ENCODE measurements around the gene RFWD3. TPM values are rescaled to one million over a fixed set of nuclear protein-coding genes. Genes with fewer than 3 reads are reported as not detected.

Gene RFWD3
- total RNA-seq, 2 donors from 2014 or later, result 2.9 to 9.7 TPM

DNA sequence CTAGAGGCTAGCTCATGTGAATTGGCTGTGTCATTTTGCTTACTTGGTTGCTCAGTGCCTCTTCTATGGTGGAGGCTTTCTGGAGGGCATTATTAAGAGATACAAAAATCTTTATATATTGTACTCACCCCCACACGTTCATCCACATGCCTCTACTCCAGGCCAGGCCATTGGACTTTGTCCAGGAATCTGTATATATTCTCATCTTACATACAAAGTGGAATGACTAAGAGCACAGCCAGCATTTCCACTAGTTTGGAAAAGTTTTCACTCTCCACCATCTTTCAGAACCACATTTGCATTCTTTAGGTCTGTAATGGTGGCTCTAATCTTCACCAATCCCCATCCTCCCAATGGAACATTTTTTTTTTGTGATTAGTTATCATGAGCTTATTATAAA lies 55.0 kb downstream of the RFWD3 start:
- H3K4me1 ChIP-seq, result no peaks in the 10 kb centered on the region
- TF ChIP-seq, protein P1, sequence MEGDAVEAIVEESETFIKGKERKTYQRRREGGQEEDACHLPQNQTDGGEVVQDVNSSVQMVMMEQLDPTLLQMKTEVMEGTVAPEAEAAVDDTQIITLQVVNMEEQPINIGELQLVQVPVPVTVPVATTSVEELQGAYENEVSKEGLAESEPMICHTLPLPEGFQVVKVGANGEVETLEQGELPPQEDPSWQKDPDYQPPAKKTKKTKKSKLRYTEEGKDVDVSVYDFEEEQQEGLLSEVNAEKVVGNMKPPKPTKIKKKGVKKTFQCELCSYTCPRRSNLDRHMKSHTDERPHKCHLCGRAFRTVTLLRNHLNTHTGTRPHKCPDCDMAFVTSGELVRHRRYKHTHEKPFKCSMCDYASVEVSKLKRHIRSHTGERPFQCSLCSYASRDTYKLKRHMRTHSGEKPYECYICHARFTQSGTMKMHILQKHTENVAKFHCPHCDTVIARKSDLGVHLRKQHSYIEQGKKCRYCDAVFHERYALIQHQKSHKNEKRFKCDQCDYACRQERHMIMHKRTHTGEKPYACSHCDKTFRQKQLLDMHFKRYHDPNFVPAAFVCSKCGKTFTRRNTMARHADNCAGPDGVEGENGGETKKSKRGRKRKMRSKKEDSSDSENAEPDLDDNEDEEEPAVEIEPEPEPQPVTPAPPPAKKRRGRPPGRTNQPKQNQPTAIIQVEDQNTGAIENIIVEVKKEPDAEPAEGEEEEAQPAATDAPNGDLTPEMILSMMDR (IDR thresholded peaks at IDR 0.05), result no peak
- no peak for DNase-seq (ENCODE audit: low spot score)
- H3K4me3 ChIP-seq, result no peak overlapping the region
- no peak overlapping the region for H3K27ac ChIP-seq
- no peaks in the 10 kb centered on the region for H3K27me3 ChIP-seq
- no peaks in the 10 kb centered on the region for H3K36me3 ChIP-seq
- H3K9me3 ChIP-seq, result no peaks in the 10 kb centered on the region

DNA sequence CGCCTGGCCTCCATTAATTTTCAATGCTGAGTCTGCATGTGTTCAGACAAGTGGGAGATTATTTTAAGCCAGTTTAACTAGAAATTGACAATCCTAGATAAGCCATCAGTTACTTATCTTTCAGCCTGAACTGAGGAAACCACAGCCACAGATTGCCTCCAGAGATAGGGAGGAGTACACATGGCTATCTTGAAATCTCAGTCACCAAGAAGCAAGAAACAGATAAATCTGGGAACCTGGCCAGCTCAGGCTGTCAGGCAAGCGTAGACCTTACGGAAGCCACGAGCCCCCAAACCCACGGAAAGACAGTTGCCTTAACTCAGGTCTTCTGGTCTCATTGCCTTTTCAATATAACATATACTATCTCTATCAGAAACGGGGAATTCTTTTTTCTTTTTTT lies 57.7 kb downstream of the RFWD3 start:
- Histone ChIP-seq H3K36me3 (no peaks in the 10 kb centered on the region), H3K9me3 (no peaks in the 10 kb centered on the region), H3K27ac (no peak overlapping the region), H3K27me3 (no peaks in the 10 kb centered on the region), H3K4me3 (no peak overlapping the region), H3K4me1 (peaks cover 0 to 21% of the 10 kb centered on the region in 2 donors)
- DNase-seq (ENCODE audit: low spot score), result no peak
- TF ChIP-seq, protein P1 (IDR thresholded peaks at IDR 0.05), result no peak

DNA sequence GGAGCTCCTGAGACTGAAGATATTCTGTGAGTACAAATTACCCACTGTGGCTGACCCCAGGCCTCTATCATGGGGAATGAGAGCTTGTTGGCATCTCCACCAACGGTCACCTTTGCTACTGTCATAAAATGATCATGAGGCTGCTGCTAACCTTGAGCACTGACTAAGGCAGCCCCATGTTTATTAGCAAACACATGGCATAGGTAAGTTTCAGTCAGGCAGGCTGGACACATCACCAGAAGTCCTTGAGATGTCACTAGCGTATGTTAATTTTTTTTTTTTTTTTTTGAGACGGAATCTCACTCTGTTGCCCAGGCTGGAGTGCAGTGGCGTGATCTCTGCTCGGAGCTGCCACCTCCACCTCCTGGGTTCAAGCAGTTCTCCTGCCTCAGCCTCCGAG lies 58.3 kb downstream of the RFWD3 start:
- H3K4me1 ChIP-seq, result peaks cover 0 to 27% of the 10 kb centered on the region in 2 donors
- H3K9me3 ChIP-seq, result no peaks in the 10 kb centered on the region
- no peak overlapping the region for H3K27ac ChIP-seq
- DNase-seq (ENCODE audit: low spot score), result no peak
- no peaks in the 10 kb centered on the region for H3K27me3 ChIP-seq
- TF ChIP-seq, protein P1 (IDR thresholded peaks at IDR 0.05), result no peak
- H3K36me3 ChIP-seq, result no peaks in the 10 kb centered on the region
- no peak overlapping the region for H3K4me3 ChIP-seq

DNA sequence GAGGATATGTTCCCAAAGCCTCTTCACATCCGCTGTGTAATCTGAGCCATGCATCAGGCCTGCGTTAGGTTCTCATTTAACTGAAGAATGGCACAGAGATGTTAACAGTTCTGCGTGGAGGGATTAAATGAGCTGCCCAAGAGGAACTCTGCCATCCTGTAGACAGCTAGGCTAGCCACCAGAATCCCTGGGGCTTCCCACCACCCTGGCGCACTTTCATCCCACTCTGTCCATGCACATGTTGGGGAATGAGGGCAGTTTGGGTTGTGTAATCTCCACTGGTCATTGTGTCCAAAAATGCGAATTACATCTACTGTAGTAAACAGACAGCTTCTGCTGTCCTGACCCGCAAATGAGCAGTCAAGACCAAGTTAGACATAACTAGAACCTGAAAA lies 58.7 kb downstream of the RFWD3 start:
- TF ChIP-seq, protein P1 (IDR thresholded peaks at IDR 0.05), result no peak
- peaks cover 0 to 28% of the 10 kb centered on the region in 2 donors for H3K4me1 ChIP-seq
- no peak overlapping the region for H3K27ac ChIP-seq
- H3K4me3 ChIP-seq, result no peak overlapping the region
- H3K9me3 ChIP-seq, result no peaks in the 10 kb centered on the region
- H3K27me3 ChIP-seq, result no peaks in the 10 kb centered on the region
- H3K36me3 ChIP-seq, result no peaks in the 10 kb centered on the region
- no peak for DNase-seq (ENCODE audit: low spot score)

DNA sequence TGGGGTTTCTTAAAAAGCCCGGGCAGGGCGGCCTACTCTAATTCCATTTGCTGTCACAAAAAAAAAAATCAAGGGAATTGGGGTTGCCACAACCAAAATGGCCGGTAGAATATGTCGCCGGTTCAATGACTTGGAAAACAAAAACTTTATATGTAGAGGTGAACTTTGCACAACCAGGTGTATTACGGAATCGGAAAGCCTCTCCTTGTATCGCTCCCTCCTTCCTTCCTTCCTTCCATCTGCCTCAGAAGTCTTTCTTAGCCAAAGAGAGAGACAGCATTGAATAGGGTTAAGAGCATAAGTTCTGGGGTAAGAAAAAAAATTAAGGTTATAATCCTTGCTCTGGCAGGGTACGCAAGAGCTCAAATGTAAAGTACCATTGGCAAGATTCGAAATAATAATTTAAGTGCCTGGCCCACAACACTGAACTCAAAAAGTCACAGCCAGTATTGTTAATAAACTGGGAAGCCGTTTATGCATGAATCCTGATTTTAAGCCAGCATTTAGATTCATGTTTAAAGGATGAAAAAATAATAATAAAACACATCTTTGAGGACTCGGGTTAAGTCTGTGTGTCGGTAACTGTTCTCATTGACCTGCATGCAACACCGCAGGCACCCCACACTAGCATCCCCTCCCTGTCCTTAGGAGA lies 59.2 kb downstream of the RFWD3 start:
- Histone ChIP-seq H3K4me3 (peak overlapping the region; percentile 83 to 93), H3K27me3 (no peaks in the 10 kb centered on the region), H3K4me1 (peaks cover 0 to 28% of the 10 kb centered on the region in 2 donors), H3K9me3 (no peaks in the 10 kb centered on the region), H3K36me3 (no peaks in the 10 kb centered on the region), H3K27ac (peak overlapping the region; percentile 95 to 96)
- TF ChIP-seq, protein P1 (IDR thresholded peaks at IDR 0.05), result no peak
- no peak for DNase-seq (ENCODE audit: low spot score)

Measured in right atrium auricular region (tissue), 2 donors.